22Rv1 (cell line): ENCODE measurements around the gene WDR6.

Source experiments
- CTCF ChIP-seq: fragments of 450-650 bp; IDR thresholded peaks from 2 replicates; pipeline ENCODE4 v1.5.1; 2017; ENCODE audit warnings: mild to moderate bottlenecking
- ZFX ChIP-seq: fragments of 450-650 bp; IDR thresholded peaks from 2 replicates; pipeline ENCODE4 v1.6.1; 2017; ENCODE audit warnings: antibody characterized with exemption, borderline replicate concordance

GRCh38 chr3:48983096-48983495 lies 24.1 kb upstream of the WDR6 start:
- TF ChIP-seq CTCF = no peak
- no peak for TF ChIP-seq ZFX
